Ishikawa (cell line): Measurements from ENCODE around the gene PELO.

Experiments
- EP300 ChIP-seq: IDR thresholded peaks from 2 replicates; pipeline ENCODE4 v1.6.1; 2012; ENCODE audit warnings: borderline replicate concordance
- FOXM1 ChIP-seq: IDR thresholded peaks from 2 replicates; pipeline ENCODE4 v1.6.1; 2012; ENCODE audit warnings: low read depth, borderline replicate concordance
- MAX ChIP-seq: IDR thresholded peaks from 2 replicates; pipeline ENCODE4 v1.6.1; 2012
- NFIC ChIP-seq: IDR thresholded peaks from 2 replicates; pipeline ENCODE4 v1.6.1; 2012
- RAD21 ChIP-seq: IDR thresholded peaks from 2 replicates; pipeline ENCODE4 v1.6.1; 2012; ENCODE audit warnings: low read depth
- REST ChIP-seq: IDR thresholded peaks from 2 replicates; pipeline ENCODE4 v1.6.1; 2012; ENCODE audit warnings: low read depth, mild to moderate bottlenecking

GRCh38 chr5:52787600-52788504 is at the start of gene PELO, which contains the start of gene ITGA1:
- TF ChIP-seq NFIC (no peak), MAX (peak; percentile 79), RAD21 (peak; percentile 12; the same call in 1 of the 2 replicates), REST (no peak), EP300 (no peak), FOXM1 (no peak)
